A673 (cell line): ENCODE results near the gene GMPPA.

Experiments
- CTCF ChIP-seq: fragments of 300-800, 200-600 bp; sonication (generic); conservative IDR thresholded peaks from 2 replicates; pipeline ENCODE4 v1.5.1; 2017; ENCODE audit warnings: low read depth, mild to moderate bottlenecking, antibody characterized with exemption, low read length, moderate library complexity, mixed read lengths
- EZH2 ChIP-seq: fragments of 200-600 bp; sonication (generic); IDR thresholded peaks from 2 replicates; pipeline ENCODE4 v1.6.1; 2017; ENCODE audit warnings: borderline replicate concordance, low read depth, mild to moderate bottlenecking, mixed read lengths, antibody characterized with exemption, low read length; ENCODE audit not compliant: poor library complexity, severe bottlenecking

- TF ChIP-seq CTCF (no peak), EZH2 (no peak)
Observed at GRCh38 chr2:219498280-219499057, at the start of gene GMPPA.
